Trophoblast cell (in vitro differentiated cells and primary cell): ENCODE measurements around the gene USP49.
A peak's percentile ranks its signal among the peaks of the same experiment; 100 is the strongest.

Experiments
- DNase-seq, 2 donors: peaks; one replicate each; pipeline ENCODE4 v3.0.0-alpha.2; 2016
- H2AFZ ChIP-seq: 2 replicates; pipeline ENCODE4 v1.6.1; 2013; ENCODE audit warnings: low read length, moderate library complexity, mild to moderate bottlenecking; ENCODE audit not compliant: insufficient read depth, poor library complexity
- H2AK5ac ChIP-seq: 2 replicates; pipeline ENCODE4 v1.6.1; 2013; ENCODE audit warnings: mild to moderate bottlenecking, low read length
- H2BK120ac ChIP-seq: 2 replicates; pipeline ENCODE4 v1.6.1; 2013; ENCODE audit warnings: low read length, mild to moderate bottlenecking, moderate library complexity; ENCODE audit not compliant: insufficient read depth, poor library complexity
- H2BK12ac ChIP-seq: 2 replicates; pipeline ENCODE4 v1.6.1; 2013; ENCODE audit warnings: mild to moderate bottlenecking, low read length, moderate library complexity
- H2BK5ac ChIP-seq: 2 replicates; pipeline ENCODE4 v1.6.1; 2013; ENCODE audit warnings: low read length, low read depth, moderate library complexity, mild to moderate bottlenecking; ENCODE audit not compliant: poor library complexity
- H3K14ac ChIP-seq: 2 replicates; pipeline ENCODE4 v1.6.1; 2013; ENCODE audit warnings: mild to moderate bottlenecking, low read length
- H3K18ac ChIP-seq: 2 replicates; pipeline ENCODE4 v1.6.1; 2013; ENCODE audit warnings: mild to moderate bottlenecking, low read length
- H3K23ac ChIP-seq: 2 replicates; pipeline ENCODE4 v1.6.1; 2013; ENCODE audit warnings: low read length
- H3K27ac ChIP-seq: 2 replicates; pipeline ENCODE4 v1.5.1; 2013; ENCODE audit warnings: low read depth, mild to moderate bottlenecking, inconsistent platforms, low read length, moderate library complexity
- H3K27me3 ChIP-seq: 2 replicates; pipeline ENCODE4 v1.6.1; 2013; ENCODE audit warnings: inconsistent platforms, mild to moderate bottlenecking, low read length, moderate library complexity; ENCODE audit not compliant: insufficient read depth
- H3K36me3 ChIP-seq, 2 experiments: 1 replicate in 1 of 2; 2 replicates in 1 of 2; pipeline ENCODE4 v1.6.1; 2013; ENCODE audit warnings: low read length in 2 of 2, mild to moderate bottlenecking in 2 of 2, moderate library complexity in 1 of 2; ENCODE audit not compliant: insufficient read depth in 2 of 2, control insufficient read depth in 1 of 2
- H3K4ac ChIP-seq: 2 replicates; pipeline ENCODE4 v1.6.1; 2013; ENCODE audit warnings: low read depth, mild to moderate bottlenecking, low read length, moderate library complexity
- H3K4me1 ChIP-seq, 2 experiments: 1 replicate in 1 of 2; 2 replicates in 1 of 2; pipeline ENCODE4 v1.6.1; 2013; ENCODE audit warnings: low read length in 2 of 2, mild to moderate bottlenecking in 2 of 2, moderate library complexity in 1 of 2; ENCODE audit not compliant: insufficient read depth in 2 of 2, control insufficient read depth in 1 of 2
- H3K4me2 ChIP-seq: 2 replicates; pipeline ENCODE4 v1.6.1; 2013; ENCODE audit warnings: inconsistent platforms, mild to moderate bottlenecking, low read length, moderate library complexity
- H3K4me3 ChIP-seq: 2 replicates; pipeline ENCODE4 v1.5.1; 2013; ENCODE audit warnings: mild to moderate bottlenecking, low read depth, low read length, inconsistent platforms
- H3K79me1 ChIP-seq: one replicate; pipeline ENCODE4 v1.6.1; 2013; ENCODE audit warnings: low read length
- H3K79me2 ChIP-seq: 2 replicates; pipeline ENCODE4 v1.6.1; 2013; ENCODE audit warnings: low read length, mild to moderate bottlenecking; ENCODE audit not compliant: control insufficient read depth, insufficient read depth, poor library complexity
- H3K9ac ChIP-seq: 2 replicates; pipeline ENCODE4 v1.6.1; 2013; ENCODE audit warnings: mild to moderate bottlenecking, low read length
- H3K9me3 ChIP-seq: 2 replicates; pipeline ENCODE4 v1.6.1; 2013; ENCODE audit warnings: low read depth, mild to moderate bottlenecking, control low read depth, inconsistent platforms, low read length; ENCODE audit not compliant: insufficient read depth
- H4K12ac ChIP-seq: 2 replicates; pipeline ENCODE4 v1.6.1; 2013; ENCODE audit warnings: low read depth, mild to moderate bottlenecking, low read length, moderate library complexity
- H4K8ac ChIP-seq: 2 replicates; pipeline ENCODE4 v1.6.1; 2013; ENCODE audit warnings: low read depth, mild to moderate bottlenecking, low read length, moderate library complexity
- H4K91ac ChIP-seq: one replicate; pipeline ENCODE4 v1.6.1; 2013; ENCODE audit warnings: low read depth, mild to moderate bottlenecking, low read length, moderate library complexity
- WGBS: extraction: QIAGEN DNeasy Blood & Tissue Kit; methylation state at CpG from one replicate; pipeline ENCODE4 v1.1.7; 2013; ENCODE audit warnings: missing lambda C conversion rate; ENCODE audit not compliant: insufficient read length, insufficient coverage; ENCODE audit errors: extremely low coverage; 5-methylcytosine and 5-hydroxymethylcytosine counted together

The USP49 gene

GRCh38 chr6:41746107-41746506 lies 149.1 kb downstream of the USP49 start:
- Histone ChIP-seq H3K4me2 (no peak overlapping the region), H3K9me3 (no peaks in the 10 kb centered on the region)
- WGBS = no CpG with 5 or more reads among the region's 10 CpGs

GRCh38 chr6:41744236-41744787 lies 150.9 kb downstream of the USP49 start:
- no peak overlapping the region for H3K4me2 ChIP-seq
- peak overlapping the region; percentile 17 for H3K14ac ChIP-seq
- no peak overlapping the region for H3K9ac ChIP-seq
- peaks cover 2% of the 10 kb centered on the region for H3K79me2 ChIP-seq
- no peak overlapping the region for H4K8ac ChIP-seq
- no peak overlapping the region for H3K27ac ChIP-seq
- no peak overlapping the region for H4K91ac ChIP-seq
- DNase-seq = no peak
- WGBS = no CpG with 5 or more reads among the region's 7 CpGs
- peak overlapping the region; percentile 17 for H2BK12ac ChIP-seq
- H3K23ac ChIP-seq = no peak overlapping the region
- no peak overlapping the region for H2BK5ac ChIP-seq
- H3K79me1 ChIP-seq = peaks cover 27% of the 10 kb centered on the region
- no peaks in the 10 kb centered on the region for H3K27me3 ChIP-seq
- no peak overlapping the region for H2BK120ac ChIP-seq
- H3K18ac ChIP-seq = no peak overlapping the region
- H3K4me3 ChIP-seq = no peak overlapping the region
- H3K9me3 ChIP-seq = no peaks in the 10 kb centered on the region
- H4K12ac ChIP-seq = no peak overlapping the region
- H3K4me1 ChIP-seq = peaks cover 36 to 45% of the 10 kb centered on the region in 2 experiments
- no peak overlapping the region for H3K4ac ChIP-seq
- H2AK5ac ChIP-seq = no peak overlapping the region
- no peak overlapping the region for H2AFZ ChIP-seq
- no peaks in the 10 kb centered on the region for H3K36me3 ChIP-seq

More at GRCh38 chr6:41746107-41746506, 149.1 kb downstream of the USP49 start:
- H4K8ac ChIP-seq = no peak overlapping the region
- H3K36me3 ChIP-seq = no peaks in the 10 kb centered on the region
- no peak overlapping the region for H3K27ac ChIP-seq
- H3K9ac ChIP-seq = no peak overlapping the region
- no peak overlapping the region for H2AFZ ChIP-seq
- H3K79me2 ChIP-seq = no peaks in the 10 kb centered on the region
- no peak overlapping the region for H3K4ac ChIP-seq
- H2BK5ac ChIP-seq = no peak overlapping the region
- no peak overlapping the region for H2AK5ac ChIP-seq
- H2BK120ac ChIP-seq = no peak overlapping the region
- H3K4me3 ChIP-seq = no peak overlapping the region
- DNase-seq = no peak
- no peaks in the 10 kb centered on the region for H3K27me3 ChIP-seq
- H2BK12ac ChIP-seq = no peak overlapping the region
- no peak overlapping the region for H3K14ac ChIP-seq
- H4K12ac ChIP-seq = no peak overlapping the region
- H3K4me1 ChIP-seq = peaks cover 20 to 31% of the 10 kb centered on the region in 2 experiments
- H4K91ac ChIP-seq = no peak overlapping the region
- no peak overlapping the region for H3K23ac ChIP-seq
- peaks cover 11% of the 10 kb centered on the region for H3K79me1 ChIP-seq
- no peak overlapping the region for H3K18ac ChIP-seq

GRCh38 chr6:41743406-41744235 lies 151.6 kb downstream of the USP49 start:
- Histone ChIP-seq H3K9me3 (no peaks in the 10 kb centered on the region), H3K4me3 (no peak overlapping the region), H3K79me1 (peaks cover 27% of the 10 kb centered on the region), H3K79me2 (peaks cover 2% of the 10 kb centered on the region), H2BK5ac (peak overlapping the region; percentile 7), H3K27ac (no peak overlapping the region), H3K27me3 (no peaks in the 10 kb centered on the region), H3K4ac (no peak overlapping the region), H4K8ac (no peak overlapping the region), H3K23ac (no peak overlapping the region), H3K4me2 (no peak overlapping the region), H3K36me3 (no peaks in the 10 kb centered on the region), H3K14ac (peak overlapping the region; percentile 17), H2BK120ac (peak overlapping the region; percentile 26), H3K4me1 (peaks cover 36 to 44% of the 10 kb centered on the region in 2 experiments), H2AK5ac (peak overlapping the region; percentile 9), H4K12ac (no peak overlapping the region), H3K18ac (no peak overlapping the region), H2AFZ (no peak overlapping the region), H3K9ac (no peak overlapping the region), H2BK12ac (peak overlapping the region; percentile 17), H4K91ac (peak overlapping the region; percentile 2)
- DNase-seq = no peak
- no CpG with 5 or more reads among the region's 6 CpGs for WGBS

- Histone ChIP-seq H3K79me1 (peaks cover 26% of the 10 kb centered on the region), H2AK5ac (peak overlapping the region; percentile 16), H4K8ac (peak overlapping the region; percentile 25), H2BK5ac (peak overlapping the region; percentile 35), H3K4me1 (peaks cover 21 to 29% of the 10 kb centered on the region in 2 experiments), H3K9ac (no peak overlapping the region), H3K27ac (peak overlapping the region; percentile 51), H3K79me2 (peaks cover 2% of the 10 kb centered on the region), H4K91ac (peak overlapping the region; percentile 80), H3K9me3 (no peaks in the 10 kb centered on the region), H2BK120ac (peak overlapping the region; percentile 84), H4K12ac (no peak overlapping the region), H2AFZ (no peak overlapping the region), H3K18ac (peak overlapping the region; percentile 4), H3K27me3 (no peaks in the 10 kb centered on the region), H3K36me3 (no peaks in the 10 kb centered on the region), H3K4me3 (no peak overlapping the region), H3K4me2 (no peak overlapping the region), H2BK12ac (peak overlapping the region; percentile 1), H3K14ac (peak overlapping the region; percentile 3), H3K4ac (no peak overlapping the region), H3K23ac (no peak overlapping the region)
- peak; percentile 83 to 93 for DNase-seq
- WGBS = no CpG with 5 or more reads among the region's 20 CpGs
These were observed 153.3 kb downstream of the USP49 start for GRCh38 chr6:41741625-41742490.
